K562 (cell line): Measurements from ENCODE around the gene DGCR6. TPM values are rescaled to one million over a fixed set of nuclear protein-coding genes. Genes with fewer than 3 reads are reported as not detected.
A peak's percentile ranks its signal among the peaks of the same experiment; 100 is the strongest.
"Not testable (repeated sequence)": the region's sequence is repeated elsewhere in the genome, so short reads cannot be mapped to it uniquely, and the experiment has no call there.

Experiments
- REST ChIP-seq, 2 experiments: fragments of 450-650 bp; formaldehyde crosslinking in 1 of 2; IDR thresholded peaks; 2 replicates each; pipeline versions ENCODE4 v1.4.0 to v1.6.1; 2014 to 2020; ENCODE audit warnings: mild to moderate bottlenecking in 2 of 2, borderline replicate concordance in 1 of 2, low read depth in 1 of 2
- polyA plus RNA-seq, 8 experiments: library from polyadenylated mRNA; depleted of rRNA in 4 of 8; stranded (reverse) in 5 of 8; unstranded in 3 of 8; fragments of >200 nt; fragmentation: Nextera tagmentation in 2 of 8; fragmentation: Illumina TruSeq in 1 of 8; extraction: Ambion mirVana in 2 of 8; extraction: Trizol in 1 of 8; gene quantifications; 2 replicates each; pipeline versions ENCODE4 v1.2.1 to v1.2.3, GENCODE V29; 2011 to 2014; ENCODE audit warnings: inconsistent platforms in 1 of 8, missing spikeins in 1 of 8
- total RNA-seq, 7 experiments: library from RNA; depleted of rRNA in 6 of 7; stranded (reverse); fragments of >200 nt in 6 of 7; fragmentation: Illumina TruSeq in 2 of 7; extraction: Trizol in 2 of 7; gene quantifications; 2 replicates each; pipeline versions ENCODE4 v1.2.1 to v1.2.3, GENCODE V29; 2011 to 2021; ENCODE audit warnings: low replicate concordance in 1 of 7

The DGCR6 gene
- total and polyA plus RNA-seq, 9 of the 15 experiments (the other 6 are each of a cell fraction or from before 2014, with no cell fraction given), result 0.32 to 2.4 (median 1.7) TPM; not detected in 1

DNA sequence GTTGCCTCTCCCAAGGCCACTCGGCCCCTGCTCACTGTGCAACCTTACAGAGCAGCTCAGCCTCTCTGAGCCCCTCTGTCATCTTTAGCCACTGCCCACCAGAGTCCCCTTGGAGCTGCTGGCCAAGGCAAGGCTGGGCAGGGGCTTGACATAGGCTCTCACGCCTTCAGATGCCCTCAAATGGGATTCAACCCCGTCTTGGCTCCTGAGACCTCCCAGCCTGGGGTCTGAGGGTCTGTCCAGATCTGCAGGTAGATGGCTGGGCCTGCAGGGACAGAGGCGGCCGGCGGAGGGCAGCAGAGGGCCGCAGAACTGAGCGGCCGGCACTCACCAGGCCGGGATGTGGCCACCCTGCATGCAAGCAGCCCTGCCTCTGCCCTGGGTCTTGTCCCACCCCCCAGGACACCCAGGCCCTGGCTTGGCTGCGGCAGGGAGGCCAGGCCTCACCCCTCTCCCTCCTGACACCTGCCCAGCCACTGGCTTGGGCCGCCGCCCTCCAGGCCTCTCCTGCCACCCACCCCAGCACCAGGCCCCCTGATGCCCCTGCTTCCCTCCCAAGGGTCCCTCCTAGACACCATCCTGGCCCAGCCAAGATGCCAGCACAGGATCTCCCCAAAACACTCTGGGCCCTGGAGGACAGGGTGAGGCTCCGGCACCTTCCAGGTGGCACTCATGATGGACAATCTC, 48.3 kb downstream of the DGCR6 start (continued):
- TF ChIP-seq REST (IDR thresholded peaks at IDR 0.05; ENCODE audit: borderline replicate concordance), result peak; percentile 5; the same call in 1 of the 2 replicates
- not testable (repeated sequence) for TF ChIP-seq REST (CRISPR knock-in tag; IDR thresholded peaks at IDR 0.05; ENCODE audit: low read depth)
